Endothelial cell (in vitro differentiated cells): ENCODE measurements around the gene ANKRD35. TPM values are rescaled to one million over a fixed set of nuclear protein-coding genes. Genes with fewer than 3 reads are reported as not detected.

Experiments used
- DNase-seq: peaks from one replicate; pipeline ENCODE4 v3.0.0; 2021; ENCODE audit warnings: low spot score
- H3K27ac Mint-ChIP-seq: one replicate; pipeline ENCODE4 v1.8.0; 2021; ENCODE audit warnings: mixed read lengths, inconsistent platforms; ENCODE audit not compliant: unreplicated experiment
- H3K27me3 Mint-ChIP-seq: one replicate; pipeline ENCODE4 v1.8.0; 2021; ENCODE audit warnings: mild to moderate bottlenecking, moderate library complexity, mixed read lengths, inconsistent platforms; ENCODE audit not compliant: unreplicated experiment
- H3K36me3 Mint-ChIP-seq: one replicate; pipeline ENCODE4 v1.8.0; 2021; ENCODE audit warnings: mild to moderate bottlenecking, low read depth, mixed read lengths, inconsistent platforms; ENCODE audit not compliant: unreplicated experiment
- H3K4me1 Mint-ChIP-seq: one replicate; pipeline ENCODE4 v1.8.0; 2021; ENCODE audit warnings: mild to moderate bottlenecking, mixed read lengths, inconsistent platforms; ENCODE audit not compliant: unreplicated experiment
- H3K4me3 Mint-ChIP-seq: one replicate; pipeline ENCODE4 v1.8.0; 2021; ENCODE audit warnings: mild to moderate bottlenecking, mixed read lengths, inconsistent platforms; ENCODE audit not compliant: unreplicated experiment
- H3K9me3 Mint-ChIP-seq: one replicate; pipeline ENCODE4 v1.8.0; 2021; ENCODE audit warnings: mixed read lengths, inconsistent platforms; ENCODE audit not compliant: unreplicated experiment
- total RNA-seq: library from RNA; stranded (reverse); fragmentation: NEBNext Ultra II Directional; extraction: Animal tissue kit (Norgen Biotek cat#: 25700); gene quantifications from one replicate; pipeline ENCODE4 v1.2.1, GENCODE V29; 2021; ENCODE audit not compliant: unreplicated experiment
- TF ChIP-seq, protein P1 (sequence below): fragments of 200-600 bp; sonication (generic); IDR thresholded peaks from one replicate; pipeline ENCODE4 v1.5.0; 2021; ENCODE audit warnings: antibody characterized with exemption; ENCODE audit not compliant: unreplicated experiment

Gene ANKRD35
- total RNA-seq, 1 donor from 2014 or later = not detected

DNA sequence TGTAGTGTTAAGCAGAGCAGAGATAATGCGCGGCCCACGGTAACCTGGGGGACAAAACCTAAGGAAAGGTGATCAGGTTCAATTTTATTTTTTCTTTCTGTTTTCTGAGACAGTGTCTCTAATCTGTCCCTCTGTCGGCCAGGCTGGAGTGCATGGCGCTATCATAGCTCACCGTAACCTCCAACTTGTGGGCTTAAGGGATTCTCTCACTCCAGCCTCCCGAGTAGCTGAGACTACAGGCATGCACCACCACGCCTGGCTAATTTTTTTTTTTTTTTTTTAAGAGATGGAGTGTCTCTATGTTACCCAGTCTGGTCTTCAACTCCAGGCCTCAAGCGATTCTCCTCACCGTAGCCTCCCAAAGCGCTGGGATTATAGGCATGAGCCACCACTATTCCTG is 724 bp upstream of the ANKRD35 start:
- Mint-ChIP-seq H3K9me3 (no peaks in the 10 kb centered on the region), H3K27me3 (peaks cover 9% of the 10 kb centered on the region), H3K27ac (no peak overlapping the region), H3K4me1 (peaks cover 35% of the 10 kb centered on the region), H3K4me3 (peak overlapping the region; percentile 80), H3K36me3 (no peaks in the 10 kb centered on the region)
- TF ChIP-seq, protein P1, sequence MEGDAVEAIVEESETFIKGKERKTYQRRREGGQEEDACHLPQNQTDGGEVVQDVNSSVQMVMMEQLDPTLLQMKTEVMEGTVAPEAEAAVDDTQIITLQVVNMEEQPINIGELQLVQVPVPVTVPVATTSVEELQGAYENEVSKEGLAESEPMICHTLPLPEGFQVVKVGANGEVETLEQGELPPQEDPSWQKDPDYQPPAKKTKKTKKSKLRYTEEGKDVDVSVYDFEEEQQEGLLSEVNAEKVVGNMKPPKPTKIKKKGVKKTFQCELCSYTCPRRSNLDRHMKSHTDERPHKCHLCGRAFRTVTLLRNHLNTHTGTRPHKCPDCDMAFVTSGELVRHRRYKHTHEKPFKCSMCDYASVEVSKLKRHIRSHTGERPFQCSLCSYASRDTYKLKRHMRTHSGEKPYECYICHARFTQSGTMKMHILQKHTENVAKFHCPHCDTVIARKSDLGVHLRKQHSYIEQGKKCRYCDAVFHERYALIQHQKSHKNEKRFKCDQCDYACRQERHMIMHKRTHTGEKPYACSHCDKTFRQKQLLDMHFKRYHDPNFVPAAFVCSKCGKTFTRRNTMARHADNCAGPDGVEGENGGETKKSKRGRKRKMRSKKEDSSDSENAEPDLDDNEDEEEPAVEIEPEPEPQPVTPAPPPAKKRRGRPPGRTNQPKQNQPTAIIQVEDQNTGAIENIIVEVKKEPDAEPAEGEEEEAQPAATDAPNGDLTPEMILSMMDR = no peak
- DNase-seq = no peak

DNA sequence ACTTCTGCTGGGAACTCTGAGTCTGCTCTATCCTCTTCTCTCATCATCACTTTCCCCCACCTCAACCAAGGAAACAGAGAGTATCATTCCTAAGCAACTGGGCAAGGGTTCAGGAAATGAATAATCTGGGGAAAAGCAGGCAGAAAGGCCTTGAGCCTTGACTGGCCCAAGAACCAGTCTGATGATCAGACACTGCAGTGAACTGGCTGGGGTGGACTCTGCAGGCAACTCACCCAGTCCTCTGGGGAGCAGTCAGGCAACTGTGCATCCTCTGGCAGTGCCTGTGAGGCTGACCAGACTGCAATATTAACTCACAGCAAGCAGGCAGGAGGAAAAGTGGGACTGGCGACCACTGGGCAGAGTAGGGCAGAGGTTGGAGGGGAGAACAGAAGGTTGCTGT is 991 bp downstream of the ANKRD35 start:
- no peak for DNase-seq
- Mint-ChIP-seq H3K9me3 (no peaks in the 10 kb centered on the region), H3K36me3 (no peaks in the 10 kb centered on the region), H3K27ac (no peak overlapping the region), H3K4me1 (peaks cover 24% of the 10 kb centered on the region), H3K27me3 (peaks cover 9% of the 10 kb centered on the region), H3K4me3 (peak overlapping the region; percentile 80)
- TF ChIP-seq, protein P1 = no peak

DNA sequence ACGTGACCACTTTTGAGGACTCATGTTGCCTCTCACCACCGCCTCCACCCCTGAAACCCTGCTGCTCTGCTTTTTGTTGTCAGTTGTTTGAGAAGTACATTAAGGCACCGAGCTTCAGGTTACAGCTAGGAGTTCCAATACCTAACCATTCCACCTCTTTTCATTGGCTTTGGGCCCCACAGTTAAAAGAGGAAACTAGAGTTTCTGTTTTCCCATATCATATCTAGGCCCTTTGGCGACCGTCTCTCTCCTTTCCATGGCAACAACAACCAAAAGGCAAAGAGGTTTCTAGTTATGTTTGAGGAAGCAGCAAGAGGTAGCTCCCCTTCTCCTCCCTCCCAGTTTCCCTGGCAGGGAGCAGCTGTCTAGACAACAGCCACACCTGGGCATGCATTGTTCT is 5.9 kb downstream of the ANKRD35 start:
- no peak overlapping the region for H3K27ac Mint-ChIP-seq
- no peaks in the 10 kb centered on the region for H3K36me3 Mint-ChIP-seq
- peaks cover 5% of the 10 kb centered on the region for H3K4me1 Mint-ChIP-seq
- DNase-seq = no peak
- peaks cover 8% of the 10 kb centered on the region for H3K27me3 Mint-ChIP-seq
- H3K9me3 Mint-ChIP-seq = no peaks in the 10 kb centered on the region
- TF ChIP-seq, protein P1 = no peak
- H3K4me3 Mint-ChIP-seq = no peak overlapping the region

DNA sequence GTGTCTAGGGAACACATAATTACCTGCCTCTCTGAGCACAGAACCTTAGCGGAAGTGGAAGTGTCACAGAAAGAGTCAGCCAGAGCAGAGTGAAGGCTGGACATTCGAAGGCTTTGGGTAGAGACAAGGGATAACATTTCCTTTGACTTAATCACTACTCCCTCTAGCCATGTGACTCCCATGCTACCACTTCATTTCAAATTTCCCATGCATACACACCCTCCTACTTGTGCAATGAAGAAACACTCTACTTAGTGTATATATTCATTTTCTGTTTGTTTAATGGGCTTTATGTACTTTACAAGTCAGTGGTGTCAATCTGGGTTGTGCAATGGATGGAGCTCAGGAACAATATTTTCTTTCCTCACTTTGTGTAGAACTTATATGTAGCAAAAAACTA is 6.9 kb downstream of the ANKRD35 start:
- H3K9me3 Mint-ChIP-seq = no peaks in the 10 kb centered on the region
- no peaks in the 10 kb centered on the region for H3K36me3 Mint-ChIP-seq
- no peak for DNase-seq
- peaks cover 6% of the 10 kb centered on the region for H3K27me3 Mint-ChIP-seq
- no peaks in the 10 kb centered on the region for H3K4me1 Mint-ChIP-seq
- no peak overlapping the region for H3K27ac Mint-ChIP-seq
- no peak overlapping the region for H3K4me3 Mint-ChIP-seq
- TF ChIP-seq, protein P1 = no peak

DNA sequence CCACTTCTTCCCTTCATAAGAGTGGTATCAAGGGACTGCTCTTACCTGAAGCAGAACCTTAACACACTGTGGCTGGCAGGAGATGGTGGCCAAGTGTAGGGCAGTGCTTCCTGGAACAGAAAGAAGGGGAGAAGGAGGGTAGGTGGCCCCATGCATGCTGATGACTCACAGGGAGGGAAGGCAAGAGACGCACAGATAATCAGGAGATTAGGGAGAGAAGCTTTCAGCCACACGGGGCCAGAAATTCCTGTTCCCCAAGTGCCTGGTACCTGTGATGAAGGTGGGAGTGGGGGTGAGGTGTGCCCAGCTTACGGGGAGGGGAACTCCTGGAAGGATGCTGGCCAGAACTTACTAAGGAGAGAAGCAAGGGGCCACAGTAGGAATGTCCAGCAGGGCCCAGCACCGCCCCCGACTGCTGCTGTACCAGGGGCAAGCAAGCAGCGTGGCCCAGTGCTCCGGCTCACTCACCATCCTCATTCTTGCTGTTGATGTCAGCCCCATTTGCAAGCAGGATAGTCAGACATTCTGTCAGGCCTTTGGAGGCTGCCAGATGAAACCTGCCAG is 7.7 kb downstream of the ANKRD35 start:
- H3K27me3 Mint-ChIP-seq = peaks cover 6% of the 10 kb centered on the region
- TF ChIP-seq, protein P1 = no peak

More for the DNA sequence above, 7.7 kb downstream of the ANKRD35 start:
- no peak for DNase-seq
- no peaks in the 10 kb centered on the region for H3K9me3 Mint-ChIP-seq
- H3K36me3 Mint-ChIP-seq = no peaks in the 10 kb centered on the region
- no peak overlapping the region for H3K27ac Mint-ChIP-seq
- H3K4me1 Mint-ChIP-seq = no peaks in the 10 kb centered on the region
- H3K4me3 Mint-ChIP-seq = no peak overlapping the region
